ENCODE measurements around the gene DNAJC1.

DNAJC1 gene

DNA sequence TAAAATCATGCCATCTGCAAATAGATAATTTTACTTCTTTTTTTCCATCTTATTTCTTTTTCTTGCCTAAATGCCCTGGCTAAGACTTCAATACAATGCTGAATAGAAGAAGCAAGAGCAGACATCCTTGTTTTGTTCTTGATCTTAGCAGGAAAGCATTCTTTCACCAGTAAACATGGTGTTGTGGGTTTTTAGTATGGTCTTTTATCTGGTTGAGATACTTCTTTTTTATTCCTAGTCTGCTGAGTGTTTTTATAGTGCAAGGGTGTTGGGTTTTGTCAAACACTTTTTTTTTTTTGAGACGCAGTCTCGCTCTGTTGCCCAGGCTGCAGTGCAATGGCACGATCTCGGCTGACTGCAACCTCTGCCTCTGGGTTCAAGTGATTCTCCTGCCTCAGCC is 232.3 kb downstream of the DNAJC1 start:
- Histone ChIP-seq H3K9ac (ENCODE audit: low read length) (no peak overlapping the region), H3F3A (ENCODE audit: insufficient read depth, low read length) (no peaks in the 10 kb centered on the region), H3K9me3 (ENCODE audit: low read length) (no peaks in the 10 kb centered on the region), H3K36me3 (ENCODE audit: insufficient read depth, low read length) (no peaks in the 10 kb centered on the region), H3K4me1 (ENCODE audit: insufficient read depth, low read length, severe bottlenecking) (no peaks in the 10 kb centered on the region), H3K79me2 (ENCODE audit: insufficient read depth, low read length) (no peaks in the 10 kb centered on the region), H3K27ac (ENCODE audit: low read depth, low read length, poor library complexity, severe bottlenecking) (no peak overlapping the region), H3K4me2 (ENCODE audit: low read length) (no peak overlapping the region), H2AFZ (ENCODE audit: low read length) (no peak overlapping the region), H4K20me1 (ENCODE audit: insufficient read depth, low read length) (no peaks in the 10 kb centered on the region), H3K9me2 (ENCODE audit: low read depth, low read length) (no peaks in the 10 kb centered on the region), H3K27me3 (ENCODE audit: insufficient read depth, low read length) (no peaks in the 10 kb centered on the region), H3K4me3 (ENCODE audit: low read depth, low read length, poor library complexity, severe bottlenecking) (no peak overlapping the region)
- TF ChIP-seq EZH2 (IDR thresholded peaks at IDR 0.05; ENCODE audit: borderline replicate concordance, low read length): no peak
- TF ChIP-seq, protein P1, sequence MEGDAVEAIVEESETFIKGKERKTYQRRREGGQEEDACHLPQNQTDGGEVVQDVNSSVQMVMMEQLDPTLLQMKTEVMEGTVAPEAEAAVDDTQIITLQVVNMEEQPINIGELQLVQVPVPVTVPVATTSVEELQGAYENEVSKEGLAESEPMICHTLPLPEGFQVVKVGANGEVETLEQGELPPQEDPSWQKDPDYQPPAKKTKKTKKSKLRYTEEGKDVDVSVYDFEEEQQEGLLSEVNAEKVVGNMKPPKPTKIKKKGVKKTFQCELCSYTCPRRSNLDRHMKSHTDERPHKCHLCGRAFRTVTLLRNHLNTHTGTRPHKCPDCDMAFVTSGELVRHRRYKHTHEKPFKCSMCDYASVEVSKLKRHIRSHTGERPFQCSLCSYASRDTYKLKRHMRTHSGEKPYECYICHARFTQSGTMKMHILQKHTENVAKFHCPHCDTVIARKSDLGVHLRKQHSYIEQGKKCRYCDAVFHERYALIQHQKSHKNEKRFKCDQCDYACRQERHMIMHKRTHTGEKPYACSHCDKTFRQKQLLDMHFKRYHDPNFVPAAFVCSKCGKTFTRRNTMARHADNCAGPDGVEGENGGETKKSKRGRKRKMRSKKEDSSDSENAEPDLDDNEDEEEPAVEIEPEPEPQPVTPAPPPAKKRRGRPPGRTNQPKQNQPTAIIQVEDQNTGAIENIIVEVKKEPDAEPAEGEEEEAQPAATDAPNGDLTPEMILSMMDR (IDR thresholded peaks at IDR 0.05; ENCODE audit: low read length): no peak

DNA sequence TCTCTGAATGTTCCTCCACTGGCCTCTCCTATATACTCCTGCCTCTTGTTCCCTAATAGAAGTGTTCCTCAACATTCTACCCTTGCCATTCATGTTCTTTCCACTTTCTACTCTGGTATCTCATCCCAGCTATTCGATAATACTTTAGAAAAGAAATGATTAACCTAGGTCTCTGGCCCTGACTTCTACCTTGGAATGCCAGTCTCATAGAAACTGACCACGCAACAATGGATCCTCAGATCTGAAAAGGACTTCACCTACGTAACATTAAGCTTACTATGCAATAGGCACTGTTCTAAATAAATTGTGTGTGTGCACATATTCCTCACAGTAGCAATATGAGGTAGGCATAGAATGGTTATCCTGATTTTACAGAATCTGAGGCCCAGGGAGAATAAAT is 234.5 kb downstream of the DNAJC1 start:
- no peak overlapping the region for H2AFZ ChIP-seq (ENCODE audit: low read length)
- no peaks in the 10 kb centered on the region for H3K79me2 ChIP-seq (ENCODE audit: insufficient read depth, low read length)
- TF ChIP-seq, protein P1 (IDR thresholded peaks at IDR 0.05; ENCODE audit: low read length): no peak
- no peak for TF ChIP-seq EZH2 (IDR thresholded peaks at IDR 0.05; ENCODE audit: borderline replicate concordance, low read length)
- H3K27ac ChIP-seq (ENCODE audit: low read depth, low read length, poor library complexity, severe bottlenecking): no peak overlapping the region
- H4K20me1 ChIP-seq (ENCODE audit: insufficient read depth, low read length): no peaks in the 10 kb centered on the region
- H3F3A ChIP-seq (ENCODE audit: insufficient read depth, low read length): no peaks in the 10 kb centered on the region
- H3K4me3 ChIP-seq (ENCODE audit: low read depth, low read length, poor library complexity, severe bottlenecking): no peak overlapping the region
- H3K36me3 ChIP-seq (ENCODE audit: insufficient read depth, low read length): no peaks in the 10 kb centered on the region
- H3K4me2 ChIP-seq (ENCODE audit: low read length): no peak overlapping the region
- H3K9me3 ChIP-seq (ENCODE audit: low read length): no peaks in the 10 kb centered on the region
- H3K9me2 ChIP-seq (ENCODE audit: low read depth, low read length): no peaks in the 10 kb centered on the region
- no peaks in the 10 kb centered on the region for H3K4me1 ChIP-seq (ENCODE audit: insufficient read depth, low read length, severe bottlenecking)
- H3K27me3 ChIP-seq (ENCODE audit: insufficient read depth, low read length): no peaks in the 10 kb centered on the region
- H3K9ac ChIP-seq (ENCODE audit: low read length): no peak overlapping the region

DNA sequence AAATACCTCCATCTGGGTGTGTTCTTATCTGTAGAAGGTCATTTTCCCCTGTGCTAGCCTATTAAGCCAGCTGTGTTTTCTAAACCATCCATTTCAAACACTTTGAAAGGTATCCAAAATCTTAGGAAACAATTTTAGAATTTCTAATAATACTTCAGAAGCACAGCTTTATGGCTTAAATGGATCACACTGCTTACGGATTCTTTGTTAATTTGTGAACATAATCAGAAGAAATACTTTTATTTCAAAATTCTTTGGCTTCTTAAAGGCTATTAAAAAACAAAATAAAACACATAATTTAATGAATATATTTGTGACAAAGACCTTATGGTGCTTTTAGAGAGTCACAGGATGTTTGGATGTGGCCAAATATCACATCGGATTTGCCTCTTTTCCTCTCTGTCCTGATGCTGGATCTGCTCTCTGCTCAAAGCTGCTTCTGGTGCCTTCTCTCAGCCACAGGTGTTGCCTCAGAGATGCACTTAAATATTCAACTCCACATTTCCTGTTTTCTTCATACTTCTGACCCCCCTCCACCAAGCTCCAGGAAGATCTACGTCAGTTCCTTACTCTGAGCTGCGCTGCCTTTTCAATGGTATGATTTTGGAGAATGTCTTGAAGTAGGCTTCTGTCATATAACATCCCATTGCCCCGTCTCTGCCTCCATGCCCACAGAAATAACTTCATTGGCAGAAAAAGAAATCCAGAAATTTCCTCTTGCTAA is 238.9 kb downstream of the DNAJC1 start:
- H4K20me1 ChIP-seq (ENCODE audit: insufficient read depth, low read length): no peaks in the 10 kb centered on the region
- no peaks in the 10 kb centered on the region for H3K4me1 ChIP-seq (ENCODE audit: insufficient read depth, low read length, severe bottlenecking)
- H3K9ac ChIP-seq (ENCODE audit: low read length): no peak overlapping the region
- no peaks in the 10 kb centered on the region for H3K27me3 ChIP-seq (ENCODE audit: insufficient read depth, low read length)
- no peaks in the 10 kb centered on the region for H3F3A ChIP-seq (ENCODE audit: insufficient read depth, low read length)
- H3K9me2 ChIP-seq (ENCODE audit: low read depth, low read length): no peaks in the 10 kb centered on the region
- no peak overlapping the region for H3K4me2 ChIP-seq (ENCODE audit: low read length)
- no peak overlapping the region for H3K4me3 ChIP-seq (ENCODE audit: low read depth, low read length, poor library complexity, severe bottlenecking)
- no peaks in the 10 kb centered on the region for H3K9me3 ChIP-seq (ENCODE audit: low read length)
- no peaks in the 10 kb centered on the region for H3K79me2 ChIP-seq (ENCODE audit: insufficient read depth, low read length)
- TF ChIP-seq, protein P1 (IDR thresholded peaks at IDR 0.05; ENCODE audit: low read length): no peak
- no peak for TF ChIP-seq EZH2 (IDR thresholded peaks at IDR 0.05; ENCODE audit: borderline replicate concordance, low read length)
- no peak overlapping the region for H2AFZ ChIP-seq (ENCODE audit: low read length)
- no peaks in the 10 kb centered on the region for H3K36me3 ChIP-seq (ENCODE audit: insufficient read depth, low read length)
- no peak overlapping the region for H3K27ac ChIP-seq (ENCODE audit: low read depth, low read length, poor library complexity, severe bottlenecking)
